Memory B cell (primary cell): ENCODE measurements around the gene AQP6.

ENCODE experiments used
- ATAC-seq: fragments of 150-1000 bp; cut with Tn5 transposase; 2 replicates; pipeline ENCODE4 v1.10.0; 2021; ENCODE audit warnings: low read depth, mild to moderate bottlenecking, moderate library complexity
- DNase-seq, 2 donors: peaks; one replicate each; pipeline ENCODE4 v3.0.0; 2022; ENCODE audit warnings: low spot score in 2 of 2
- H3K27ac Mint-ChIP-seq: one replicate; pipeline ENCODE4 v1.8.0; 2022; ENCODE audit warnings: mild to moderate bottlenecking, moderate library complexity, mixed read lengths
- H3K27me3 Mint-ChIP-seq: one replicate; pipeline ENCODE4 v1.8.0; 2022; ENCODE audit warnings: mixed read lengths
- H3K36me3 Mint-ChIP-seq: one replicate; pipeline ENCODE4 v1.8.0; 2022; ENCODE audit warnings: mild to moderate bottlenecking, mixed read lengths
- H3K4me1 Mint-ChIP-seq: one replicate; pipeline ENCODE4 v1.8.0; 2022; ENCODE audit warnings: mixed read lengths
- H3K4me3 Mint-ChIP-seq: one replicate; pipeline ENCODE4 v1.8.0; 2022; ENCODE audit warnings: mild to moderate bottlenecking, moderate library complexity, mixed read lengths
- H3K9me3 Mint-ChIP-seq: one replicate; pipeline ENCODE4 v1.8.0; 2022; ENCODE audit warnings: mixed read lengths

AQP6 gene

GRCh38 chr12:49947593-49948226, 25.0 kb upstream of the AQP6 start:
- no peak overlapping the region for H3K4me3 Mint-ChIP-seq
- DNase-seq (no peak), ATAC-seq (no peak)
- peaks cover 7% of the 10 kb centered on the region for H3K27me3 Mint-ChIP-seq
- no peak overlapping the region for H3K27ac Mint-ChIP-seq
- no peaks in the 10 kb centered on the region for H3K9me3 Mint-ChIP-seq
- H3K36me3 Mint-ChIP-seq: no peaks in the 10 kb centered on the region
- H3K4me1 Mint-ChIP-seq: peaks cover 9% of the 10 kb centered on the region

GRCh38 chr12:49948866-49949845, 23.6 kb upstream of the AQP6 start:
- peaks cover 7% of the 10 kb centered on the region for H3K27me3 Mint-ChIP-seq
- DNase-seq: no peak
- H3K4me3 Mint-ChIP-seq: no peak overlapping the region
- no peaks in the 10 kb centered on the region for H3K36me3 Mint-ChIP-seq
- no peaks in the 10 kb centered on the region for H3K9me3 Mint-ChIP-seq
- no peak overlapping the region for H3K27ac Mint-ChIP-seq
- H3K4me1 Mint-ChIP-seq: peaks cover 9% of the 10 kb centered on the region
- ATAC-seq: no peak

GRCh38 chr12:49949866-49950265, 22.9 kb upstream of the AQP6 start:
- H3K4me1 Mint-ChIP-seq: peaks cover 9% of the 10 kb centered on the region
- H3K4me3 Mint-ChIP-seq: no peak overlapping the region
- no peak overlapping the region for H3K27ac Mint-ChIP-seq
- no peaks in the 10 kb centered on the region for H3K9me3 Mint-ChIP-seq
- H3K36me3 Mint-ChIP-seq: no peaks in the 10 kb centered on the region
- H3K27me3 Mint-ChIP-seq: peaks cover 11% of the 10 kb centered on the region
- ATAC-seq: no peak
- DNase-seq: no peak

DNA sequence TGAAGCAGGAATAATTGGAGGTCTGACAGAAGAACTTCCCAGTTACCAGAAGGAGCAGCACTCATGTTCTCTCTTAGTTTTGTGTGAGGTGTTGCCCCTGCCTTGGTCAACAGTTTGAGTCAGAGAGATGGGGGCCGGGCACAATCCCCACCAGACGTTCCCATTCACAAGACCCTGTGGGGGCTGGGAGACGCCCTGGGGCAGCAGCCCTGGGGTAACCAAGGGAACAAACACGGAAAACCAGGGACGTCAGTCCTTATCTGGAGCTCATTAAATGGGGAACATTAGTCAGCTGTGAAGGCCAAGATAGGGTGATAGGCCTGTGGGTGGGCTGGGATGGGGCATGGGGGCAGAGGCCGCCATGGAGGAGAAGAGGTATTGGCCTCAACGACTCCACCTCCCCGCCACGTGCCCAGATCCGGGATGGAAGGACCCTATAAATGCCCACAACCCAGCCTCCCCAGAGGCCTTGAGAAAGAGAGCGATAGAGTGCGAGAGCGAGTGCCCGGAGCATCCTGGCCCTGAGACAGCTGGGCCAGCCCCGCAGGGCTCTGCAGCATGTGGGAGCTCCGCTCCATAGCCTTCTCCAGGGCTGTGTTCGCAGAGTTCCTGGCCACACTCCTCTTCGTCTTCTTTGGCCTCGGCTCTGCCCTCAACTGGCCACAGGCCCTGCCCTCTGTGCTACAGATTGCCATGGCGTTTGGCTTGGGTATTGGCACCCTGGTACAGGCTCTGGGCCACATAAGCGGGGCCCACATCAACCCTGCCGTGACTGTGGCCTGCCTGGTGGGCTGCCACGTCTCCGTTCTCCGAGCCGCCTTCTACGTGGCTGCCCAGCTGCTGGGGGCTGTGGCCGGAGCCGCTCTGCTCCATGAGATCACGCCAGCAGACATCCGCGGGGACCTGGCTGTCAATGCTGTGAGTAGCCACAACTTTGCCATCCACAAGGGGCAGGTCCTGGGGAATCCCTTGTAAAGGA, 22.2 kb upstream of the AQP6 start, which contains the start of gene AQP2:
Gene AQP2 (plus strand): TSS at position 465 of the 979 bp plus-strand sequence. CDS start 94 bp downstream, at position 559.
- Mint-ChIP-seq H3K27ac (no peak within 1 kb of the TSS), H3K27me3 (peaks cover 13% of the 10 kb centered on the region), H3K4me3 (no peak within 1 kb of the TSS), H3K9me3 (no peaks in the 10 kb centered on the region), H3K4me1 (peaks cover 6% of the 10 kb centered on the region), H3K36me3 (no peaks in the 10 kb centered on the region)
- DNase-seq (no peak), ATAC-seq (no peak)

DNA sequence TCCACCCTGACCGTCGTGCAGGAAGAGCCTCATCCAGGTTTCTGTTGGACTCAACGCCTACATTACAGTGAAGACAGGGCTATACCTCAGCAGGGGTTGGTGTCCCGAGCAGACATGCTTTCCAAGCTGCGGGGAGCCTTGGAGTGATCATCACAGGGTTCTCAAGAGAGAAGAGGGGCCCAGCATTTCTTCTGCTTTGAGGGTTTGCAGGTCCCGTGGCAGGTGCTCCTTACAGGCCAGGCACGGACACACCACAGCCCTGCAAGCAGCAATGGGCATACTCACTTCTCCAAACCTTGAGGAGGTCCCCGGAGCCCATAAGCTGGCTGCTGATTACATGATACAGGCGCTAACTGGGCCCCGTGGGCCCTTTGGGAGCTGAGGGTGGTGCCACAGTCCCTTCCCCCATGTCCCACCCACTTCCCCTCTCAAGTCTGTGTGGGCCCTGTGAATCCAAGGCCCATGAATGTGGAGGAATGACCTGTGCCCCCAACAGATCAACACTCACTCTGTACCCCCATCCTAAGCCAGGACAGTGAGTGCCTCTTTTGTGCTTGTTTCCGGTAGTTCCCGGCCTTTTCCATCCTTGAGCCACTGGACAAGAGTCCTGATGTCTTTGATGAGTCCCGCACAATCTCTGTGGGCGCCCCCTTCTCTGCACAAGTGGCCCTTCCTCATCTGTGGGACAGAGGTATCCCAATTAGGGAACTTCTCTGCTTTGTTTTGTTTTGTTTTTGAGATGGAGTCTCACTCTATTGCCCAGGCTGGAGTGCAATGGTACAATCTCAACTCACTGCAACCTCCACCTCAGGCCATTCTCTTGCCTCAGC, 21.1 kb upstream of the AQP6 start:
- Mint-ChIP-seq H3K36me3 (no peaks in the 10 kb centered on the region), H3K4me3 (no peak overlapping the region), H3K4me1 (peaks cover 3% of the 10 kb centered on the region), H3K27me3 (peaks cover 15% of the 10 kb centered on the region), H3K9me3 (no peaks in the 10 kb centered on the region), H3K27ac (no peak overlapping the region)
- no peak for DNase-seq
- ATAC-seq: no peak

- Mint-ChIP-seq H3K27ac (no peak overlapping the region), H3K36me3 (no peaks in the 10 kb centered on the region), H3K27me3 (peaks cover 20% of the 10 kb centered on the region)
These were observed 20.2 kb upstream of the AQP6 start for GRCh38 chr12:49952391-49953055.

DNA sequence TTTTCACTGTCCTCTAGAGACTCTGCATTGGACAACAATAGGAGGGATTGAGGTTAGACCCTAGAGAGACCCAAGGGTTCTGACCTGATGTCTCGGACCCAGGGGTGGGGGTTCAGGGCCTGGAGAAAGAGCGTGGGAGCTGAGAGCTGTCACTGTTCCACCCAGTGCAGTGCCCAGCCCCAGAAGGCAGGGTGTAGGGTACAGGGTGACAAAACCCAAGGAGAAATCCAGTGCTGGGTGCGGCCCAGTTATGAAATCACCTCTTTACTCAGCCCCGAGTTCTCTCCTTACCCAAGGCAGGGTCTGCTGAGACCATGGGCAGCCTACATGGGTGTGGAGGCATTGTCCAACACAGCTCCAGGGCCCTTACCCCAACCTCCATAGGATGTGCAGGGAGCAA, 19.6 kb upstream of the AQP6 start:
- Mint-ChIP-seq H3K4me3 (no peak overlapping the region), H3K27ac (no peak overlapping the region), H3K9me3 (no peaks in the 10 kb centered on the region), H3K27me3 (peaks cover 20% of the 10 kb centered on the region), H3K36me3 (no peaks in the 10 kb centered on the region), H3K4me1 (peaks cover 3% of the 10 kb centered on the region)
- DNase-seq (no peak), ATAC-seq (no peak)

More at GRCh38 chr12:49952391-49953055, 20.2 kb upstream of the AQP6 start:
- Mint-ChIP-seq H3K4me1 (peaks cover 3% of the 10 kb centered on the region), H3K4me3 (no peak overlapping the region), H3K9me3 (no peaks in the 10 kb centered on the region)
- ATAC-seq (no peak), DNase-seq (no peak)

DNA sequence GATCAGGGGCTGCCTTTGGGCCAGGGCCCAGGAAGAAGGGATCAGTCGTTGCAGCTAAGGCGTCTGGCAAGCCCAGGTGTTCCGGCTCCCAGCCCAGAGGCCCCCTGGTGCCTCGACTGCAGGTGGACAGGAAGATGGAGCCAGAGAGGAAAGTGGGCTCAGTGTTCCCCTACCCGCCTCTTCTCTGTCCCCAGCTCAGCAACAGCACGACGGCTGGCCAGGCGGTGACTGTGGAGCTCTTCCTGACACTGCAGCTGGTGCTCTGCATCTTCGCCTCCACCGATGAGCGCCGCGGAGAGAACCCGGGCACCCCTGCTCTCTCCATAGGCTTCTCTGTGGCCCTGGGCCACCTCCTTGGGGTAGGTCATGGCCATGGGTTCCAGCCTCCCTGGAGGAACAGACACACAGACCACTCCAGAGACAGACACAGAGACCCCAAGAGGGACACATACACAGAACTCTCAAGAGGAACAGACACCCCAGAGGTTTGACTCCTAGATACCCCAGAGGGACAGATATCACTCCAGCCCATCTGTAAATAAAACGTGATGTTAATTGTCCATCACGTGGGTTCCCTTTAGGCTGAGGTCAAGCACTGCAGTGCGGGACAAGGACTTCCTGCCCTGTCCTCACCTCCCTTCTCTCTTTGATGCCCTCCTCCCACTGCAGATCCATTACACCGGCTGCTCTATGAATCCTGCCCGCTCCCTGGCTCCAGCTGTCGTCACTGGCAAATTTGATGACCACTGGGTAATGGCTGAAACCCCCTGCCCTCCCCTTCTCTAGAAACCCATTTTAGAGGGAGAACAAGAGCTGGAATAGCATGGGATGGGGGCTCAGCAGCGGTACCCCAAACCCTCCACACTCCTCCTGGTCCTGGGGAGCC, 18.5 kb upstream of the AQP6 start:
- DNase-seq (no peak), ATAC-seq (no peak)
- no peak overlapping the region for H3K27ac Mint-ChIP-seq
- H3K36me3 Mint-ChIP-seq: no peaks in the 10 kb centered on the region
- H3K4me3 Mint-ChIP-seq: no peak overlapping the region
- H3K27me3 Mint-ChIP-seq: peaks cover 16% of the 10 kb centered on the region
- H3K9me3 Mint-ChIP-seq: no peaks in the 10 kb centered on the region
- peaks cover 3% of the 10 kb centered on the region for H3K4me1 Mint-ChIP-seq

DNA sequence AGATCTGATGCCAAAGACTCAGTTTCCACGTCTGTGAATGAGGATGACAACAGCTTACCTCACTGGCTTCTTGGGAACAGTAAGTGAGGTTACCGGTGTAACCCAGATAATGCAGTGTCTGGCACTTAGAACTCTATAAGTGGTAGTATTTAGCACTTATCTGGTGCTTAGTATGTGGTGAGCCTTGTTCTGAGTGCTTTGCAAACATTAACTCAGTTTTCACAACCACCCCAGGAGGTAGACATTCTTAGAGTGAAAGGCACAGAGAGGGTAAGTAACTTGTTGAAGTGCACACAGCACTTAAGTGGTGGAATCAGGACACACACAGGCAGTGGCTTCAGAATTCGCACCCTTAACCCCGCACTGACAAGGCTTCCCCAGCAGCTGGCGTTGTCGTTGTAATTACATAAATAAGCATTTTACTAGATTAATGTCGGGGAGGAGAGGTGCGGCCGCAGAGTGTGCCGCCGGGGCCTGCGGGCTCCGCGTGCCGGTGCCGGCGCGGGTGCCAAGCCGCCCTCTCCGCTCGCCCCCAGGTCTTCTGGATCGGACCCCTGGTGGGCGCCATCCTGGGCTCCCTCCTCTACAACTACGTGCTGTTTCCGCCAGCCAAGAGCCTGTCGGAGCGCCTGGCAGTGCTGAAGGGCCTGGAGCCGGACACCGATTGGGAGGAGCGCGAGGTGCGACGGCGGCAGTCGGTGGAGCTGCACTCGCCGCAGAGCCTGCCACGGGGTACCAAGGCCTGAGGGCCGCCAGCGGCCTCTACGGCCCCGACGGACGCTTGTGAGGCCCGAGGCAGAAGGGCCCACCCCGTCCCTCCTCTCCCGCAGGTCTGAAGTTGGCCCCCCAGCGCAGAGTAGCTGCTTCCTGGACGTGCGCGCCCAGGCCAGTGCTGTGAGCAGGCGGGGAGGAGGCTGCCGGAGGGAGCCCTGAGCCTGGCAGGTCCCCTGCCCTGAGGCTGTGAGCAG, 17.6 kb upstream of the AQP6 start:
- H3K27me3 Mint-ChIP-seq: peaks cover 19% of the 10 kb centered on the region
- peaks cover 3% of the 10 kb centered on the region for H3K4me1 Mint-ChIP-seq
- no peak for ATAC-seq
- no peaks in the 10 kb centered on the region for H3K36me3 Mint-ChIP-seq
- DNase-seq: no peak
- H3K4me3 Mint-ChIP-seq: no peak overlapping the region
- no peak overlapping the region for H3K27ac Mint-ChIP-seq
- H3K9me3 Mint-ChIP-seq: no peaks in the 10 kb centered on the region

DNA sequence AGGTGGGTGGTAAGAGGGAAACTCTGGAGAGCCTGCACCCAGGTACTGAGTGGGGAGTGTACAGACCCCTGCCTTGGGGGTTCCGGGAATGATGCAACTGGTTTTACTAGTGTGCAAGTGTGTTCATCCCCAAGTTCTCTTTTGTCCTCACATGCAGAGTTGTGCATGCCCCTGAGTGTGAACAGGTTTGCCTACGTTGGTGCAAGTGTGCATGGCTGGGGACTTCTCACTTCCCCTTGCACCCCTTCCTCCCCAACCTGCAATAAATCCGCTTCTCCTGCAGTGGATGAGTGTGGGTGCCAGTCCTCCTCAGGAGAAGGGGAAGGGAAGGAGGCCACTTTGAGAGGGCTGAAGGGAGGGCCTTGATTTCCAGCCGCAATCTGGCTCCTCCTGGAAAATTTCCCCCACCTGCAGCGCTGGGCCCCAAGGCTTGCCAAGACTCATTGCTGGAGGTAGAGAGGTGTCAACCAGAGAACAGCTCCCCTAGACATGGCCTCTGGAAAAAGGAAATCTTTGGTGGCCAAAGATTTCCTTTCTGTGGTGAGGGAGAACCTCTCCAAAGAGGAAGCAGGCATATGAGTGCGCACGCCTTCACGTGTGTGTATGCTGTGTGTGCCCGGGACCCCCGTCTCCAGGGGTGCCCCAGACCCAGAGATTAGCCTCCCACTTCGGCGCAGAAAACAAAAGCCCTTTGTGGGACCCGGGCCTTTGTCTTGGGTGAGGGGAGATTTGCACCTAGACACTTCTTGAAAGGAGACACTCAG, 16.7 kb upstream of the AQP6 start:
- ATAC-seq (no peak), DNase-seq (no peak)
- no peak overlapping the region for H3K4me3 Mint-ChIP-seq
- peaks cover 7% of the 10 kb centered on the region for H3K4me1 Mint-ChIP-seq
- no peaks in the 10 kb centered on the region for H3K36me3 Mint-ChIP-seq
- no peaks in the 10 kb centered on the region for H3K9me3 Mint-ChIP-seq
- H3K27me3 Mint-ChIP-seq: peaks cover 25% of the 10 kb centered on the region
- H3K27ac Mint-ChIP-seq: no peak overlapping the region
